GM21786 (cell line): ENCODE results near the gene CA12.
"Not testable (repeated sequence)": the region's sequence is repeated elsewhere in the genome, so short reads cannot be mapped to it uniquely, and the experiment has no call there.

ENCODE experiments used
- ATAC-seq: cut with Tn5 transposase; IDR thresholded peaks from one replicate; pipeline ENCODE4 v1.9.1; 2021; ENCODE audit not compliant: unreplicated experiment

Gene CA12

DNA sequence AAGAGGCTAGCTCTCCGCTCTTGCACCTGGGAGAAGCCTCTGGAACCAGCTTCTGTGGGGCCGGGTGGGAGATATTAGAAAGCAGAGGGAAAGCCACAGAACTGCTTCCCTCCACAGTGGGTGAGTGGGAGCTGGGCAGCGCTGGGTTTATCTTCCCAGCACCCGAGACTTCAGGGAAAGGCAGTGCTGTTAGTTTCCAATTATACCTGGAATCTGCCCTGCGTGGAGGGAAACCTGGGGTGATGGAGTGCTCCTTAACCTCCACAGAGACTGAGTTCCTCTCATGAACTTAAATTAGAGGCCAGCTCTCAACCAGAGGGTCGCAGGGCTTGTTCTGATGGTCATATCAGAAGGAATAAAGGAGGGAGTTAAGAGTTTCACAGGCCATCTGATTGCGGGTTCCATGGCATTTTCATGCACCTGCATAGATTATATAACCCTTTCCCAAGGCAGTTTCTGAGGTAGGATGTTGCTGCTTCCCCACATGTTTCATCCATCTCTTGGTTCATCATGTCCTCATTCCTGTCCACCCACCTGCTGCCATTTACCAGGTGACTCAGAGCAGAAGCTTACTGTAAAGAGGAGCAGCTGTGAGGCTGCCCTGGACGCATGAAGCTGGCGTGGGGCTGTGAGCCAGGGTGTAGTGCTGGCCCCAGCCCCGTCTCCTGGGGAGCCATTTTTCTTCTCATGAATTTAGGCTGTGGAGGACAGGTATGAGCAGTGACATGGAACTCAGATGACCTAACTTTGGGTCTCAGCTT, 42.5 kb downstream of the CA12 start:
- ATAC-seq: no peak

DNA sequence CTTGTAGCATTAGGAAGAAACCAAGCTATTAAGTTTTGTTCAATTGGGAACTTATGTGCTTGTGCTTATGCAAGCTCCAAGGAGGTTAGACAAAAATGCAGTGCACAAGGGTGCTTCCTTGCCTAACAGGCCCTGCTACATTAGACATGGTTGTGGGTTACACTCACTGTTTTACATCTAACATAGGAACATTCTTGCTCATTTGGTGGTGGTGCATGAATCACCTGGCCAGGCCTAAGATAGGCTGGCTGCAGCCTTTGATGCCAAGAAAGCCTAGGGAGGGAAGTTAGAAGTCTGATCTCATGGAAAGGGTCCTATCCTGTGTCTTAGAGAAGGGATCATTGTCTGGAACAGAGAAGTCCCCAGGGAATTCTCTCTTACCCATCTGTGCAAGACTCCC, 43.5 kb downstream of the CA12 start:
- no peak for ATAC-seq

DNA sequence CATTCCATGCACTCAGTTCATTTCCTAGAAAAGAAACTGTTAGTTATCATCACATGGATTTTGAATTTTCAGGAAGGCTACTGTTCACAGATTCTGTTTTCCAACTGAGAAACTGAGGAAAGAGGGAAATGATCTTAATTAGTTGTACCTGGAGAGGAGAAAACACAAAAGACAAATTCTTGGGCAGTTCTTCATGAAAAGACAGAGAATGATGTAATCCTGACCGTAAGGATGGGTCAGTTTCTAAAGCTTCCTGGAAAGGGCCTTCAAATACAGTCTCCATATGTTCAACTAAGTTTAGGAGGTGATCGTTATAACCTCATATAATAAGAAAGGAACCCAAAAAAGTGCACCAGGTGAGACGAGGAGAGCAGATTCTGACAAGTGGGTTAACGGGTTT, 44.6 kb downstream of the CA12 start:
- ATAC-seq: no peak

- ATAC-seq: no peak
These were observed 46.0 kb downstream of the CA12 start for GRCh38 chr15:63335543-63336240.

DNA sequence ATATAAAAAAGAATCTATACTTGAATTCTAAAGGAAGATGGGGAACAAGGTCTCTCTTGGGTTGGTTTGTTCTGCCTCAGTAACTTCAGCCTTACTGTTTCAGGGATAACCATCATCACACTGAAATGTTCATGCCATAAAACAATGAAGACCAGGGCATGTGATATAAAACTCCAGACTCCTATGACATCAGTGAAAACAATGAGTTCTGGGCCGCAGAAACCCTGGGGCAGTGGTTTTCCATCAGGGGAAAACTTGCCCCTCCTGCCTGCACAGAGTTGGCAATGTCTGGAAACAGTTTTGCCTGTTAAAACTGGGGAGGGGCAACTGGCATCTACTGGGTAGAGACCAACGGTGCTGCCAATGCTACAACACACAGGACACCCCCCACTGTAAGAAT, 46.8 kb downstream of the CA12 start:
- ATAC-seq: no peak

DNA sequence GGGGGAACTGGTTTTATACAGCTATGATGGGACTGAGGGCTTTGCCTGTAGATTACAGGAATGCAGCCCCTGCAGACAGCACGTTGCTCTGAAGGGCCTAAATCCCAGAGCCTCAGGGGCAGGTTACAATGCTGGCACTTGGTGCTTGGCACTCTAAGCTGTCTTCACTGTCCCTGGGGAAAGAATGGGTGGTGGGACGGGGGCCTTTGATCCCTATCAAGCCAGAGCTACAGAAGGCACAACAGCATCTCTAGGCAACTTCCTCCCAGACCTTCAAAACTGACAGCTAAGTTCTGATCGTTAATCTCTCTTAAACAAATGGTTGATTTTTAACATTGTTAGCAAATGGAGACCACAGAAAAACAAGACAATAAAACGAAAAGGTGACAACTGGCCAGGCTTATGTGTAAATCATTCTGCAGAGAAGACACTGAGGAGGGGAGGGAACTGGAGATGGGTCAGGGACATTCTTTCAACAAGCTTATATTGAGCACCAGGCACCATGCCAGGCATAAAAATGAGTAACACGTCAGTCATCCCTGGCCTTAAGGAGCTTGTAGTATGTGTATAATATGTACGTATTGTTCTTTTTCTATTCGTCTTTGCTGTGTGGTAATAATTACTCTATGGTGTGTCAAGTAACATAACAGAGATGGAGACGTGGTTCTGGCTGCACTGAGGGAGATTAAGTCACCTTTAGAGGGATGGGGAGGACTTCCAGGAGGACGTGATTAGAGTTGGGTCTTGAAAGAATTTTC, 49.1 kb downstream of the CA12 start:
- ATAC-seq: no peak

DNA sequence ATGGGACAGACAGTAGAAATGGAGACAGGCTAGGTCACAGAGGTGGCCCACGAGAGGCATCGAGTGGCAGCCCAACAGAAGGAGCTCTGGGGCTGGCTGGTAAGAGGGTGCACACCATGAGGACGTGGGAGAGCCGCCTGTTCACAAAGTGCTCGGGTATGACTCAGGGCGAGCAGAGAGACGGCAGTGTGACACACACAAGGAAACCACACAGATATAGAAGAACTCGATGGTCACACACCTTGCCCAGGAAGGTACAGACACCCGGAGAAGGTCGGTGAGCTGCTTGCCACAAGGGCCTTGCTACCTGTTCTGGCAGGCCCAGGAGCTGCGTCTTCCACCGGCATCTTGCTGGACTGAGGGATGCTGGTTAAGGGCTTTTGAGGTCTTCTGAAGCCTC, 50.2 kb downstream of the CA12 start:
- ATAC-seq: no peak

DNA sequence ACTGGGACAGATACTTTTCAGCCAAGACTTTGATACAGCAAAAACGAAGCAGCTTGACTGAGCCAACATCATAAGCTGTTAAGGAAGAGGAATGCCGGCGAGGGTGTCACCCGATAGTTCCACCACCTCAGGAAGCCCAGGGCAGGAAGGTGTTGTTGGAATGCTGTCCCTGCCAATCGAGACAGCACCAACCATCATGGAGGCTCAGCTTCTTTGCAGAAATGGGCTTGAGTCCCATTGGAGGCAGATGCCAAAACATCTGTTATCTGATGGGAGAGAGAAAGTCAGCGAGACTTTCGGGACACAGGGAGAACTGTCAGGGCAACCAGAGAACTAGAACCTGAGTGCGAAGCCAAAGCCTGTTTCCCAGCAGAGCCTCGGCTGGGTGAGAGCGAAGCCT, 50.7 kb downstream of the CA12 start:
- no peak for ATAC-seq

DNA sequence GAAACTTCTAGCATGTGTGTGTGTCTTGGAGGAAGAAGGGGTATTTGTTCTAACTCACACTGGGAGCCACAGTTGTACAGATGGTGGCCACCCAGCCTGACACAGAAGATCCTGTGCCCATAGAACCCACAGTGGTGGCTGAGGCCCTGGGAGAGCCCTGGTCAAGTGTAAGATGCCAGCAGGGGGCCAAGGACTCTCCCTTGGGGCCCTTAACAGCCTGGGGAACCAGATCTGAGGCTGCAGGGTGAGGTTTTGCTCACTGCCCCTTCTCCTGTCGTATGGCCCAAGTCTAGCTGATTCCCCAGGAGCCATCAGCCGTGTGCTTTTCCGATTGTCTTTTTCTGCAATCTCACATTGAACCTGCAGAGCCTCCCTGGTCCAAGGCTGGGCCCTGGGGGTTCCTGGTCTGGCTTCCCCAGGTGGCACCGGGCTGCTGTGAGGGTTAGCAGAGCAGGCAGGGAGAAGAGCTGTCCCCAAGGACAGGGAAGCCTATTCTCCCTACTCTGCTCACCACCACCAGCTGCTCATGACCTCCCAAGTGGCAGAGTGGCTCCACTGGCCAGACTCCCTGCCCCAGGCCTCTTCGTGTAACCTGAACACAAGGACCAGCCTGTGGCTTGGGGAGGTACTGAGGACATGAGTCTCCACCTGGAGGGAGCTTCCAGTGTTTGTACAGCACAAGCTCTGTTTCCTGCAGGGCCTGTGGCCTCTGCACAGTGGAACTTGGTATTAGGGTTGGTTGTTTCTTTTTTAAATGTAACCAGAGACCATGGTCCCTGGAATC, 51.9 kb downstream of the CA12 start:
- no peak for ATAC-seq

- ATAC-seq: no peak
These were observed 53.8 kb downstream of the CA12 start for GRCh38 chr15:63327648-63328421.

DNA sequence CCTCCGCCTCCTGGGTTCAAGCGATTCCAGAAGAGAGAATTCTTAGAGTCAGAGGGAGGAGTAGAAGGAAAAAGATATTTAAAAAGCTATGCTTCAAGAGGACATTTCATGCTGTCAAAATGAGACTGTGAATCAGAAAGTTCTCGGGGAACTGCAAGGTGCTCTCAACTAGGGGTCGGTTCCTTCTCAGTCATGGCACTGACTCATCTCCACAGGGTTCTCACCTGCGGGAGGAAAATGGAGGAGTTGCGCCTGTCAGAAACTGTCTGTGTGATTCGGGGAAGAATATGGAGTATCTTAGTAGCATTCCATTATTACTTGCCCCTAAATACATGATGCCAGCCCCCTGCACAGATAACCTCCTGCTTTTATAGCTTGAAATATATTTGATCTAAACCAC, 56.9 kb downstream of the CA12 start:
- ATAC-seq: no peak

DNA sequence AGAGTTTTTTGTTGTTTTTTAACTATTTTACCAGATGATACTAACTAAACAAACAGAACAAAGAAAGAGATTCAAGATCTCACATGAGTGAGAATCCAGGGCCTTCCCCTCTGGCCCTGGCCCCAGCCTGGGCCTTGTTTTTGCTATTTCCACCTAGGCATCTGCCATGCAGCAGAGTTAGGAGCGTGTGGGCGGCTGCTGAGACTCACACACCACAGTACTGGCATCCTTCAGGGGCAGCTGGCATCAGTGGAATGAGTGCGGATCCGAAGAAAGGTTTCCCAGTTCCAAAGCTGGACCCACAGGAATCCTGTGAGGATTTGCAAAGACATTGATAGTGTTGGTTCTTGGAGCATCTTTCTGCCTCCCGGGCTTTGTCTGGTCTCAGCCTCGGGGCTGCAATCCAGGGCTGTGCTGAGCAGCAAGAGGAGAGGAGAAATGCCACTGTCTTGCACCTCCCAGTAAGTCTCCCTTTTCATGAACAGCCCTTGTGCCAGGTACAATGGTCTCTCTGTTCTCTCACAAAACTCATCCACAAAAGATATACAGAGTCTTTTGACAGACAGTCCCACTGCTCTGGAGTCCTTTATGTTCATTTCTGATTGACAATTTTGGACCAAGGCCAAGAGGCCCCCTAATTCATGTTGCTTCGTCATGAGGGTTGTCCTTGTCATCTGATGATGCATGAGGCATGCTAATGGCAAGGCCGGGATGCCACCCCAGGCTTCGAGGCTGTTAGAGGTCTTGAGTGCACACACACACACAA, 57.7 kb downstream of the CA12 start:
- ATAC-seq: no peak

GRCh38 chr15:63322541-63322940, 59.1 kb downstream of the CA12 start:
- ATAC-seq: no peak

DNA sequence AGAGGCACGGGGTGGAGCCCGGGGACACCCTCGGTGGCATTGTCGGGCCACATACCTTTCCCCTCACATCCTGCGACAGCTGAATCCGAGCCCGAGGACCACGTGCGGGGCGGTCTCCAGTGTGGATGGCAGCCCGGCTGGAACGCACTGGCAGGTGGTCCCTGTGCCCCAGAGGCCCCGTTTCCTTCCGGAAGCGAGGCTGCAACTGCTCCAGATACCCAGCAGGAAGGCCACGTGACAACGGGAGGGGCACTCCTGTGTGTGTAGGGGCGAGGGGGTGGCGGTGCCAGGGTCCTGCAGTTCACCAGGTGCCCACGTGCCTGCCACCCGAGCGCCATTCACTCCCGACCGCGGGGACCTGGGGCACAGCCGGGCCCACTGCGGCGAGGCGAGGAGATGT, 60.2 kb downstream of the CA12 start:
- ATAC-seq: no peak

DNA sequence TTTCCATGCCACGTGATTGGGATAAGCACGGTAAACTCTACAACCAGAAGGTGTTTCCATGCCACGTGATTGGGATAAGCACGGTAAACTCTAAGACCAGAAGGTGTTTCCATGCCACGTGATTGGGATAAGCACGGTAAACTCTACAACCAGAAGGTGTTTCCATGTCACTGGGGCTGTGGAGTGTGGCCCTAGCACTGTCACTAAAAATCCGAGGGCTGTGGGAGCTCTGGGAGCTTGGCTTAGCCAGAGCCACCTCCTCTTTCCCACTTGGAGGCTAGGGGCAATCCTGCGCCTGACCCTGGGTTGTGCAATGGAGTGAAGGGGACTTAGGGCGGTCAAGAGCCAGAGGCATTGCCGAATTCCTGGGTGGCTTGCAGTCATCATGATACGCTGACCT, 60.7 kb downstream of the CA12 start:
- ATAC-seq: not testable (repeated sequence)

GRCh38 chr15:63320446-63320845, 61.2 kb downstream of the CA12 start:
- not testable (repeated sequence) for ATAC-seq

DNA sequence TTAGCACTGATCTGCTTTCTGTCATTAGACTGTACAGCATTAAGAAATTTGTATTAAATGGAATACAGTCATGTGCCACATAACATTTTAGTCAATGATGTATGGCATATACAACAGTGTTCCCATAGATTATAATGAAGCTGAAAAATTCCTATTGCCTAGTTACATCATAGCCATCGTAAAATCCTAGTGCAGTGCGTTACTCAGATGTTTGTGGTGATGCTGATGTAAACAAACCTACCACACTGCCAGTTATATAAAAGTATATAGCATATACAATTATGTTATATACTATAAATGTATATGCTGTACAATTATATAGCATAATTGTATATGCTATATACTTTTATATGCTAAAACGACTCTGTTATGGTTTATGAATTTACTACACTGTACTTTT, 62.6 kb downstream of the CA12 start:
- no peak for ATAC-seq

- no peak for ATAC-seq
These were observed 63.3 kb downstream of the CA12 start for GRCh38 chr15:63318344-63318743.

DNA sequence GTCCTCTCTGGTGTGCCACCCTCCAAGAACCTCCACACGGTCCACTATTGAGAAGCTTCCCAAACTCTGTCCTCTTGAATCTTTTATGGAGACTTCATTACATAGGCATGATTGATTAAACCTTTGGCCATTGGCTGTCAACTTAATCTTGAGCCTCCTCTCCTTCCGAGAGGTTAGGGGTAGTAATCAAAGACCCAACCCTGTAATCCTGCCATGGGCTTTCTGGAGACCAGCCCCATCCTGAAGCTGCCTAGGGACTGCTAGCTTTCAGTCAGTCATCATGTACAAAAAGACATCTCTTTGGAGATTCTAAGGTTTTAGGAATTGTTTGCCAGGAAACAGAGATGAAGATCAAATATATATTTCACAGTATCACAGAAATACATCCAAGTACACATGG, 67.2 kb downstream of the CA12 start:
- ATAC-seq: no peak

- no peak for ATAC-seq
These were observed 67.8 kb downstream of the CA12 start for GRCh38 chr15:63313825-63314224.
